ENCODE data around the gene PELO.

The PELO gene

GRCh38 chr5:52772668-52773067, 15.0 kb upstream of the PELO start:
- no peak for DNase-seq (ENCODE audit: low read depth)

GRCh38 chr5:52773342-52773741, 14.4 kb upstream of the PELO start:
- DNase-seq (ENCODE audit: low read depth) = no peak

DNA sequence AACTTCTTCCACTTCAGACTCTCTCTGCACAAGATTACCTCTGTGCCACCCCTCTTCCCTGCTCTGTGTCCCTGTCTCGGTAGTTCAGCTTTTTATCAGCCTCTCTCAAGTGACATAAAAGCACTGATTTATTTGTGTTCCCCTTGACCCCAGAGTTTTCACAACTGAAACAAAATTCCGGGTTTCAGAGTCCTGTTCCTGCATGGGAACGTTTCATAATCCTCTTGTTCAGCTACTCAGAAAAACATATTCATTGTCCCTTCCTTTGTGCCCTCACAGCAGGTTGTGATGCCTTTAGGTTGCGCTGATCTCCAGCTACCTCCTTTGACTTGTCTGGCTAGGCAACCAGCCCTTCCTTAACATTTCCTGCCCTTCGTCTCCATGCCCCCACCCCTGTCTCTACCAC, 13.7 kb upstream of the PELO start:
- no peak for DNase-seq (ENCODE audit: low read depth)

GRCh38 chr5:52776116-52776515, 11.6 kb upstream of the PELO start:
- DNase-seq (ENCODE audit: low read depth) = no peak

- DNase-seq (ENCODE audit: low read depth) = no peak
These were observed 10.5 kb upstream of the PELO start for GRCh38 chr5:52777186-52777585.

DNA sequence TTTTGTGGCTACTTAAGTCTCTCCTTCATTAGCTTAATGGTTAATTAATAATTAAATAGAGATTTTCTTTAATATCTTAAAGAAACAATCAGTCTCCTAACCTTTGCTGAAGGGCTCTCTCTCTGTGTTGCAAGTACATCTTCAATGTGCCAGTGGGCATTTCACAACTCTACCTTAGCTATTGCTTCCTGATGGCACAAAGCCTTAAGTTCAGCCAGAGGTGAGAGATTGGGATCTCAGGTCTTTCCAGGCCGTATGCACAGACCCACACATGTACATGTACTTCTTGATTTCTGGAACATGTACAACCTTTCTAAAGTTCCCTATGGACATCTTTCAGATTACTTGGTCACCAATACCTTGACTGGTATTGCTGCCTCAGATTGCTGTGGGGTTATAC, 8.9 kb upstream of the PELO start:
- DNase-seq (ENCODE audit: low read depth) = no peak

GRCh38 chr5:52779213-52779612, 8.5 kb upstream of the PELO start:
- no peak for DNase-seq (ENCODE audit: low read depth)

DNA sequence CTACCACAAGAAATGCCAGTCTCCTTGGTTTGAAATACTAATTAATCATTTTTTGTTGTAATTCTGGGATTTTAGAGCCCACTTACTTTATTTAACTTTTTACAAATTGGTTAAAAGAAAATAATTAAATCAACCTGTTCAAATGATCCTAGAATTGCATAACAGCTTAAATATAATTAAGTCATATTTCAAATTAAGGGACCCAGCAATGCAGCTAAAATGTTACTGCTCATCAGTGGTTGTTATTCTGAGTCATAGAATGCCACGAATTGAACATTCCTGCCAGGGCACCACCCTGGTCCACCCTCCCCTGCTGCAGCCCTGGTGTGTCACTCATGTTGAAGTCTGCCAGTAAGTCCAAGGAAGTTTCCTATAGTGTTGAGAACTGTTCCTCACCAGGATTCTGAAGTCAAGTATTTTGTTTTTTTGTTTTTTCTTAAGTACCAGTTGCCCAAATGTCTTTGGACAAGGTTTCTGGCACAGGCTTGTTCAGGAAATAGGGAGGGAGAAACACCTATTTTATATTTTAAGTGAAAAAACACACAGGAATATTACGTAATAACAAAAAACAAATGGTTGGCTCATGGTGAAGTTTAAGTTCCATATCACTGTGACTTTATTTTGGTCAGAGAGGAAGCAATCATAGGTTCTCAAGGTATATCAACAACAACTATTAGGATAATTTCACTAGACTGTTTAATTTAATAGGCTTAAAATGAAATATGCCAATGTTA, 4.3 kb upstream of the PELO start:
- DNase-seq (ENCODE audit: low read depth) = no peak

DNA sequence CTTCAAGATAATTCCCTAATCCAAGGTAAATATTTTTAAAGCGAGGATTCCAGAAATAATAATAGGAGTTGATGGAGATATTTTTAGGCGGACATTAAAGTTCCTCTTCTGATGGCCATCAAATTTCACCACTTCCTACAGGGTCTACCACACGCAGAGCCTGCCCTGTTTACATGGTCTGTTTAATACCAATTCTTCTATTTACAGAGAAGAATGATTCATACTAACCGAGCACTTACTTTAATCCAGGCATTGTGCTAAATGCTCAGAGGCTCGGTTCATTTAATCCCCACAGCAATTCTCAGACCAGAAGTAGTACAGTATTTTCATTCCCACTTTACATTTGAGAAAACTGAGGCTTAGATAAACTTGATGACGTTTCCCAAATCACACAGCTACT, 3.0 kb upstream of the PELO start:
- no peak for DNase-seq (ENCODE audit: low read depth)

DNA sequence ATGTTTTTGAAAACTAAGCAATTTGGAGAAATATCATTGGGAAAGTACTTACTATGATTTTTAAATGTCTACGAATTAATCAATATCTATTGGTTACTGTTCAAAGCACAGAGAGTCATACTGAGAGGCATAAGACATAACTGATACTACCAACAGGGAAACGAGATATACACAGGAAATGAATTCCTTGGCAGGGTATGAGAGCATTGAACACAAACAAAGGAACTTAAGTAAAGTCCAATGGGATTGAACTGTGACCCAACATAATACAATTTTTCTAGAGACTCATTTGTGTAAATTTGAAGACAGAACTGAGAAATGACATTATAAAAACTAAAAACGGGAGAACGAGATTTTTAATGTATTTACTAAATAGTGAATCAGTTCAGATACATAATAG, 1.3 kb upstream of the PELO start:
- DNase-seq (ENCODE audit: low read depth) = no peak

- DNase-seq (ENCODE audit: low read depth) = no peak
These were observed 642 bp upstream of the PELO start for GRCh38 chr5:52786949-52787599.

DNA sequence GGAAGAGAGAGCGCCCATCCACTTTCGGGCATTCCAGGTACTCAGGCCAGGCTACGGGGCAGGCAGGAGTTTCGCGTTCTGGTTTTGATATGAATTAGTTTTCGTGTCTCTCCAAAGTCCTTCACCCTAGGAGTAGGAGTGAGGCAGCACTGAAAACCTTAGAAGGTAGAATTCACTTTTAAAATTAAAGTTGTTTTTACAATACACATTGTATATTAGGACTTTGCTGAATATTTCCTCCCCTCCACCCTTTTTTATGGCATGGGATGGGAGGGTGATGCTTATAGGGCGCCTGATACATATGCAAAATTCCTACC, 747 bp downstream of the PELO start:
- no peak for DNase-seq (ENCODE audit: low read depth)

- no peak for DNase-seq (ENCODE audit: low read depth)
These were observed 1.7 kb downstream of the PELO start for GRCh38 chr5:52789378-52789777.

DNA sequence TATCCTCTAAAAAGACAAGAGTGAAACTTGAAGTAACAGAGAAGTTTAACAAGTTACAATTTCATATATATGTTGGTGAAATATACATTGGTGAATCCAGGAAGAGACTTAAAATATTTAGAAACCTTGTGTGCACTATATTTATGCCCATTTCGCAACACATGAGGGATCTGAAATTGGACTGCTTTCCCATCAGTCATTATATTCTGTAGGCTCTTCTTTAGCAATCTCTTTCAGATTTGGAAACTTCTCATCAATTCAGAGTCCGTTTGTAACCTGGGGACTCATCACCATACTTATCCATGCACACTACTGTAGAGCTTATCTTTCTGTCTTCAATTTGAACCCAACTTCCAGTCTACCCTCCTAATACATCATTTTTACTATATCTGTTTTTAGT, 2.1 kb downstream of the PELO start:
- no peak for DNase-seq (ENCODE audit: low read depth)

GRCh38 chr5:52791366-52791765, 3.6 kb downstream of the PELO start:
- no peak for DNase-seq (ENCODE audit: low read depth)

DNA sequence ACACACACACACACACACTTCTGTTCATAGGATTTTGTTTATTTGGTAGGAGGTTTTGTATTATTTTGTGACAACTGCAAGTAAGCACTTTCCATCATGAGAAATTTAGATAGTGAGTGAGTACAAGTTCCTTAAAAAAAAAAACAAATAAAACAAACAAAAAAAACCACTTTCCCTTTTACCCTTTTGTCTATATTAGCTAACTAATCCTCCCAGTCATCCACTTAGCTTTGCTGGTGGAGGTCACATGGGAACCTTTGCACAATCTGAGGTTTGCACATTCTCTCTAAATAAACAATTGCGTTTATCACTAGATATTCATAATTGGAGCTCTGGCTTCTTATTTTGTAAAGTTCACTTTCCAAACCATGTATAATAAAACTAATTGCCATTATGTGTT, 6.8 kb downstream of the PELO start:
- no peak for DNase-seq (ENCODE audit: low read depth)

DNA sequence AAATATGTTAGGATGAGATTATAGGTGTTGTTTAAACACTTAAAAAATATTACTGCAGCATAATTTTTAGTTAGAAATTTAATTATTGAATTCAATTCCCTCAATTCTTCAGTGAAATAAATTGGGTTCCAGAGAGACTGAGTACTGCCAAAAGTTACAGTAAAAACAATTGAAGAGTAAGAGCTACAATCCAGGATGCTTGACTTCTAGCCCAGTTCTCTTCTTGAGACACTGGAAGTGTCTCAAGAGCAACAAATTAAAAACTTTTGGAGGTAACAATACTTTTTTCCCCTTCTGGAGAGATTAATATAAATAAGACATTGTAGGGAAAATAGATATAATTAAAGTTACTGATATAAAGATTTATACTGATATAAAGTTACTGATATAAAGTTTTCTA, 8.3 kb downstream of the PELO start:
- DNase-seq (ENCODE audit: low read depth) = no peak

DNA sequence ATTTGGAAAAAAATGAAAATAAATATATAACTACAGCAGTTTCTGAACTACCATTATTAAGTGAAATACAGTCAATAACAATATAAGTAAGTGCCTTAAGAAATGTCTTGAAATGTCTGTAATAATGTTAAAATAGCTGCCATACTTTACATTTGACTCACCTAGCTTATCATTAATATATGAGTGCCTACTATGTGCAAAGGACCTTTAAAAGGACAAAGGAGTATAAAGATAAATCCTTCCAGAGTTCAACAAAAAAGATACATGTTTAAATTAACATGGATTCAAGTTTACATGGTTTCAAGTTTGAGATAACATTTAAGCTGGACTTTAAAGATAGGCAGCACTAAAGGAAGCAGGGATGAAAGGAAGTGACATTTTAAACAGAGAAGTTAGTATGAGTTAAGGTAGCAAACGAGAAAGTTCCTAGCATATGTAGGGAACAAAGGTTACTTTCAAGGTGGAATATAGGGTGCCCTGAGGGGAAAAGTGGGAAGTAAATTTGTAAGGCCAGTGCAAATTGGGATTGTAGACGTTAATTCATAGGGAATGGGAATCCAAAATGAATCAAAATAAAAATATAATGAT, 8.9 kb downstream of the PELO start:
- no peak for DNase-seq (ENCODE audit: low read depth)

- no peak for DNase-seq (ENCODE audit: low read depth)
These were observed 11.2 kb downstream of the PELO start for GRCh38 chr5:52798938-52799337.

GRCh38 chr5:52799358-52799982, 11.8 kb downstream of the PELO start:
- DNase-seq (ENCODE audit: low read depth) = no peak

DNA sequence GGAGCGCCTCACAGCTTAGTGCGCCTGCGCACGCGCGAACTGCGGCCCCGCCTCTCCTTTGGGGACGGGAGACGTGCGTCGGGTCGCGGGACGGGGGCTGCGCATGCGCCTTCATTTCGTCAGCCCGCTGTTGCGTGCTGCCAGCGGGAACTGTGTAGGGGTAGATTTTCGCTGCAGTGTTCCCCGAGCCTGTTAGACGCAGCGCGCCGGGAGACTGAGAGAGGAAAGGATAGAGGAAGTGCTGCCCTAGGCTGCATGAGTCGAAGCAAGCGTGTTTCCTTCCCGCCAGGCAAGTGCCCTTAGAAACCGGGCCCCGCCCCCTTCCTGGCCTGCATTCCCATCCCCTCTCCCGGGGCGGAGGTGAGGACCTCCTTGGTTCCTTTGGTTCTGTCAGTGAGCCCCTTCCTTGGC, 12.3 kb downstream of the PELO start:
- DNase-seq (ENCODE audit: low read depth) = peak; percentile 93

DNA sequence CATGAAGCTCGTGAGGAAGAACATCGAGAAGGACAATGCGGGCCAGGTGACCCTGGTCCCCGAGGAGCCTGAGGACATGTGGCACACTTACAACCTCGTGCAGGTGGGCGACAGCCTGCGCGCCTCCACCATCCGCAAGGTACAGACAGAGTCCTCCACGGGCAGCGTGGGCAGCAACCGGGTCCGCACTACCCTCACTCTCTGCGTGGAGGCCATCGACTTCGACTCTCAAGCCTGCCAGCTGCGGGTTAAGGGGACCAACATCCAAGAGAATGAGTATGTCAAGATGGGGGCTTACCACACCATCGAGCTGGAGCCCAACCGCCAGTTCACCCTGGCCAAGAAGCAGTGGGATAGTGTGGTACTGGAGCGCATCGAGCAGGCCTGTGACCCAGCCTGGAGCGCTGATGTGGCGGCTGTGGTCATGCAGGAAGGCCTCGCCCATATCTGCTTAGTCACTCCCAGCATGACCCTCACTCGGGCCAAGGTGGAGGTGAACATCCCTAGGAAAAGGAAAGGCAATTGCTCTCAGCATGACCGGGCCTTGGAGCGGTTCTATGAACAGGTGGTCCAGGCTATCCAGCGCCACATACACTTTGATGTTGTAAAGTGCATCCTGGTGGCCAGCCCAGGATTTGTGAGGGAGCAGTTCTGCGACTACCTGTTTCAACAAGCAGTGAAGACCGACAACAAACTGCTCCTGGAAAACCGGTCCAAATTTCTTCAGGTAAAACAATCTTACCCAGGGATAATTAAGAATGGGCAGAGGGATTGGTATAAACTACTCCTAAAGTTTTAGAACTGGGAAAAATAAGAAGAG, 12.9 kb downstream of the PELO start:
- peak; percentile 37 for DNase-seq (ENCODE audit: low read depth)

- DNase-seq (ENCODE audit: low read depth) = no peak
These were observed 13.6 kb downstream of the PELO start for GRCh38 chr5:52801329-52801728.
